Urinary bladder (tissue), 4 donors: ENCODE data around the gene MX1. TPM values are rescaled to one million over a fixed set of nuclear protein-coding genes. Genes with fewer than 3 reads are reported as not detected.
"Not testable (repeated sequence)": the region's sequence is repeated elsewhere in the genome, so short reads cannot be mapped to it uniquely, and the experiment has no call there.

ENCODE experiments used
- DNase-seq: peaks from one replicate; pipeline ENCODE4 v3.0.0-alpha.2; 2015; ENCODE audit errors: extremely low spot score
- H3K27ac ChIP-seq: one replicate; pipeline ENCODE4 v1.5.1; 2013; ENCODE audit warnings: low read depth, mild to moderate bottlenecking, moderate library complexity
- H3K36me3 ChIP-seq: one replicate; pipeline ENCODE4 v1.6.1; 2013; ENCODE audit warnings: mild to moderate bottlenecking, moderate library complexity; ENCODE audit not compliant: insufficient read depth
- H3K4me1 ChIP-seq: one replicate; pipeline ENCODE4 v1.6.1; 2013; ENCODE audit warnings: mild to moderate bottlenecking, moderate library complexity; ENCODE audit not compliant: insufficient read depth
- H3K4me3 ChIP-seq: one replicate; pipeline ENCODE4 v1.5.1; 2013; ENCODE audit warnings: low read depth, low read length
- WGBS: extraction: QIAGEN DNeasy Blood & Tissue Kit; methylation state at CpG from one replicate; pipeline ENCODE4 v1.1.7; 2013; 5-methylcytosine and 5-hydroxymethylcytosine counted together
- polyA plus RNA-seq: library from polyadenylated mRNA; stranded (reverse); fragments of 200-250 nt; gene quantifications from one replicate; pipeline ENCODE4 v1.2.3, GENCODE V29; 2013
- total RNA-seq: library from RNA; depleted of rRNA; stranded (reverse); fragments of >200 nt; gene quantifications from one replicate; pipeline ENCODE4 v1.2.3, GENCODE V29; 2014
- donor health status: healthy with polysubstance abuse.
- donor health status: healthy.

The MX1 gene
- total and polyA plus RNA-seq, 2 donors = 20.4 to 51.2 TPM

DNA sequence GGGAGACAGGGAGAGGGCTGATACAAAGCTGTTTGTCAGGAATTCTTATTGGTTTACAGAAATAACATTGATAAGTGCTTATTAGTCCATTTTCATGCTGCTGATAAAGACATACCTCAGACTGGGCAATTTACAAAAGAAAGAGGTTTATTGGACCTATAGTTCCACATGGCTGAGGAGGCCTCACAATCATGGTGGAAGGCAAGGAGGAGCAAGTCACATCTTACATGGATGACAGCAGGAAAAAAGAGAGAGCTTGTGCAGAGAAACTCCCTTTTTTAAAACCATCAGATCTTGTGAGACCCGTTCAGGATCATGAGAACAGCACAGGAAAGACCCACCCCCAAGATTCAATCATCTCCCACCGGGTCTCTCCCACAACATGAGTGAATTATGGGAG, 8.5 kb upstream of the MX1 start:
- not testable (repeated sequence) for H3K36me3 ChIP-seq, H3K27ac ChIP-seq, H3K4me3 ChIP-seq, H3K4me1 ChIP-seq, DNase-seq
- 80% methylated on average over 2 of the region's 2 CpGs for WGBS

DNA sequence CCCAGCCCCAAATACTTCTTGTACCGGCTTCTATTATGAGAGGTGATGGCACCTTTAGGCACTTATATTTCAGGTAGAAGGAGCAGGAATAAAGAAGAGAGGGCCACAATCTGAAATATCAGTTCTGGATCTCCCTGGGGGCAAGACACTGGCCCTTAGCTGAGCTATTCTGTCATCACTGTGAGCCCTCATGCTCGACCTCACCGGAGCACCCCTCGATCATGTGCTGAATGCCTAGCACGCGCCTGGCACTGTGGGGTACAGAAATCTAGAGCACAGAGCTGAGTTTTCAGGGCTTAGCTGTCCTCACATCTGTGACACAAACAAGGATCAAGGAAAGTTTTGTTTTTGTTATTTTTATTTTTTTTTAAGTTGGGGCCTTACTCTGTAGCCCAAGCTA, 7.6 kb upstream of the MX1 start:
- WGBS = 94% methylated on average over 6 of the region's 6 CpGs
- Histone ChIP-seq H3K36me3 (no peaks in the 10 kb centered on the region), H3K4me3 (no peak overlapping the region), H3K4me1 (no peaks in the 10 kb centered on the region), H3K27ac (no peak overlapping the region)
- no peak for DNase-seq

DNA sequence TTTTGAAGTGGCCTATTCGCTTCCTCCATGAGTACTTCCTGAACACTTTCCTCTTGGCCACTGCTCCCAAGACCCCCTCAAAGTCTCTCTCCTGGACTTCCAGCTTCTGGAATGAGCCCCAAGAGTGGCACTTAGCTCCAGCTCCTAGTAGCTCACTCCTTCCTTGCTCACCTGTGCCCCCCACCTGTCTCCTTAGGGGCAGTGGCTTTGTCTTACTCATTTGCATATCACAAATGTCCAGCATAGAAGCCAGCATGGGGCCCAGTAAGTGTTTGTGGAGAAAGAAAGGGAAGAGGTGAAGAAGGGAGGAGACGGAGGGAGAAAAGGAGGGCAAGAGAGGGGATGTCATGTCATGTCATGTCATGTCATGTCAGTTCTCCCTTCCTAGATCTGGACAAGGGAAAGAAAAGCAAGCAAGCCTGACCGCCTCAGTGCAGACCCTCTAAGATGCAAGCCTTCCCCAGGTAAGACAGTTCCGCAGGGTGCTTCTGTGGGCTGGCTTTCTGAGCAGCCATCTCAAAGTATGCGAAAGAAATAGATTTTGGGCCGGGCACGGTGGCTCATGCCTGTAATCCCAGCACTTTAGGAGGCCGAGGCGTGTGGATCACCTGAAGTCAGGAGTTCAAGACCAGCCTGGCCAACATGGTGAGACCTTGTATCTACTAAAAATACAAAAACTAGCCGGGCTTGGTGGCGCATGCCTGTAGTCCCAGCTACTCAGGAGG, 6.9 kb upstream of the MX1 start:
- H3K27ac ChIP-seq = no peak overlapping the region
- no peaks in the 10 kb centered on the region for H3K4me1 ChIP-seq
- DNase-seq = no peak
- no peaks in the 10 kb centered on the region for H3K36me3 ChIP-seq
- WGBS = 91% methylated on average over 11 of the region's 11 CpGs
- no peak overlapping the region for H3K4me3 ChIP-seq

DNA sequence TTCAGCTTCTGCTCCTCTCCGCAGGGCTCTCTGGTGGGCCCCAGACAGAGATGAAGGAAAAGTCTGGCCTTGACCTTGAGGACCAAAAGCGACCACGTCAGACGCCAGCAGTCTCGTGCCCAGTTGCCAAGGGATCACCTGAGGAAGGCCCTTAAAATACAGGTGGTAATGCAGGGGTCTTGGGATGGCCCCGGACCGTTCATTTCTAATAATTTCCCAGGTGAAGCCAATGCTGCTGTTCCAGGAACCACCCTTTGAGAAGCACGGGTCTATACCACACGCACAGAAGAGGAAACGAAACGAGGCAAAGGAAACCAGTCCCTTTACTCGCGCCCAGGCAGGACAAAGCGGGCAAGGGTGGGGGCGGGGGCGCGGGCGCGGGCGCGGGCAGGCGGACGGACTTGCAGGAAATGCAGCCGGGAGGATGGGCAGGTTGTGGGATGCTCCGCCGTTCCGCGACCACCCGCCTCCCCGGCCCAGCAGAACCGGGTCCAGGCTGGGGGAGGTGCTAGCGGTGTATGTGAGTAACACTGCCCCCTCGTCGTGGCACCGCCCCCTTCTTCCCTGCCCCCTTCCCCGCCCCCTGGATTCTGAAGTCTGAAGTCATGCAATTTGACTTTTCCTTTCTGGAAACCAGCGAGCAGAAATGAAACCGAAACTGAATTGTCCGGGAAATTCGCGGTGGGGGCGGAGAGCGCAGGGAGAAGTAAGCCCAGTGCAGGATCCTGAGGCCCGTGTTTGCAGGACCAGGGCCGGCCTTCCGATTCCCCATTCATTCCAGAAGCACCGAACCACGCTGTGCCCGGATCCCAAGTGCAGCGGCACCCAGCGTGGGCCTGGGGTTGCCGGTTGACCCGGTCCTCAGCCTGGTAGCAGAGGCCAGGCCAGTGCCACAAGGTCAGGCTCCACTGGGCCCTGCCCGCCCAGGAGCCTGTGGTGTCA, 5.8 kb upstream of the MX1 start:
- H3K4me1 ChIP-seq = no peaks in the 10 kb centered on the region
- WGBS = 6% methylated on average over 54 of the region's 54 CpGs

DNA sequence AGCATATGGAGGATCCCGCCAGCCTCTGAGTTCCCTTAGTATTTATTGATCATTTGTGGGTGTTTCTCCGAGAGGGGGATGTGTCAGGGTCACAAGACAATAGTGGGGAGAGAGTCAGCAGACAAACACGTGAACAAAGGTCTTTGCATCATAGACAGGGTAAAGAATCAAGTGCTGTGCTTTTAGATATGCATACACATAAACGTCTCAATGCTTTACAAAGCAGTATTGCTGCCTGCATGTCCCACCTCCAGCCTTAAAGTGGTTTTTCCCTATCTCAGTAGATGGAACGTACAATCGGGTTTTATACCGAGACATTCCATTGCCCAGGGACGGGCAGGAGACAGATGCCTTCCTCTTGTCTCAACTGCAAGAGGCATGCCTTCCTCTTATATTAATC, 5.0 kb upstream of the MX1 start:
- DNase-seq, H3K4me3 ChIP-seq, H3K4me1 ChIP-seq, H3K36me3 ChIP-seq, H3K27ac ChIP-seq: not testable (repeated sequence)
- 32% methylated on average over 6 of the region's 8 CpGs for WGBS

More for the DNA sequence above, 5.8 kb upstream of the MX1 start:
- Histone ChIP-seq H3K4me3 (peak overlapping the region; percentile 60), H3K27ac (peak overlapping the region; percentile 90), H3K36me3 (no peaks in the 10 kb centered on the region)
- DNase-seq = peak; percentile 88

DNA sequence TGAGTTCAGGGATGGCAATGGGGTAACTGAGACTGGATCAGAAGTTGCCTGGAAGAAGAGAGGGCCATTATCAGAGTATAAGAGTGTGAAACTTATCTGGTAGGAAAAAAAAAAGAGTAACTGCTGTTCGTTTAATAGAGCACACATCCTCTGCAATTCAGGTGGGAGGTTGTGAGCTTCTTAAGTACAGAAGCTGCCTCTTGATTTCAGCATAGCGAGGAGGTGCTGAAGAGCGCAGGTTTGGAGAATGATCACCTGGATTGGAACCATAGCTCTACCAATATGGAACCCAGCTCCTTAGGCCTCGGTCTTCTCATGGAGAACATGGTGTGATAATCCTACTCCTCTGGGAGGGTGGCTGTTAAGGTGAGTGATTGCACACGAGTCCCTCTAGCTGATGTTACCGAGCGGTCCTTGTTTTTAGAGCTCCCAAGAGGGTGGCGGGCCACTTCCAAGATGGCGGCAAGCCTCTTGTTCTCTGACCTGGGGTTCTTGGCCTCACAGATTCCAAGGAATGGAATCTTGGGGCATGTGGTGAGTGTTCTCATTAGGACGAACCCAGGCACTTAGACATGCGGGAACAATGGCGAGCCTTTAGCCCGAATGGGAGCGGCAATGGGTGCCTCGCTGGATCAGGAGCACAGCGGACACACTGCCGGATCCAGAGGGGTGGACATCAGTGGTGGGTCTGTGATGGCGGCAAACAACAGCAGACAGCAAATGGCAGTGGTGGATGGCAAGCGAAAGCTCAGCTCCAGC, 3.3 kb upstream of the MX1 start:
- H3K4me3 ChIP-seq = no peak overlapping the region
- no peaks in the 10 kb centered on the region for H3K4me1 ChIP-seq
- WGBS = 94% methylated on average over 19 of the region's 19 CpGs
- DNase-seq = no peak
- H3K36me3 ChIP-seq = no peaks in the 10 kb centered on the region
- H3K27ac ChIP-seq = no peak overlapping the region

DNA sequence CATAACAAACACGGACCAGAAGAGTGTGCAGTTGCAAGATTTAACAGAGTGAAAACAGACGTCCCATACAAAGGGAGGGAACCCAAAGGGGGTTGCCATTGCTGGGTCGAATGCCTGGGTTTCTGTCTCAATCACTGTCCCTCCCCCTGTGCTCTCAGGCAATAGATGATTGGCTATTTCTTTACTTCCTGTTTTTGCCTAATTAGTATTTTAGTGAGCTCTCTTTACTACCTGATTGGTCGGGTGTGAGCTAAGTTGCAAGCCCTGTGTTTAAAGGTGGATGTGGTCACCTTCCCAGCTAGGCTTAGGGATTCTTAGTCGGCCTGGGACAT, 2.8 kb upstream of the MX1 start:
- H3K4me3 ChIP-seq, H3K36me3 ChIP-seq, DNase-seq, H3K4me1 ChIP-seq, H3K27ac ChIP-seq: not testable (repeated sequence)
- WGBS = 79% methylated on average over 5 of the region's 5 CpGs

DNA sequence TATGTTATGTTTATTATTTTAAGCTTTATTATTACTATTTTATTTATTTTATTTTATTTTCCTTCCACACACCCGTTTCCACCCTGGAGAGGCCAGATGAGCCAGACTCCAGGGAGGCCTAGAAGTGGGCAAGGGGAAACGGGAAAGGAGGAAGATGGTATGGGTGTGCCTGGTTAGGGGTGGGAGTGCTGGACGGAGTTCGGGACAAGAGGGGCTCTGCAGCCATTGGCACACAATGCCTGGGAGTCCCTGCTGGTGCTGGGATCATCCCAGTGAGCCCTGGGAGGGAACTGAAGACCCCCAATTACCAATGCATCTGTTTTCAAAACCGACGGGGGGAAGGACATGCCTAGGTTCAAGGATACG, 468 bp upstream of the MX1 start:
- no peak overlapping the region for H3K27ac ChIP-seq
- H3K36me3 ChIP-seq = peaks cover 2% of the 10 kb centered on the region
- peak overlapping the region; percentile 72 for H3K4me3 ChIP-seq
- DNase-seq = no peak
- 68% methylated on average over 7 of the region's 7 CpGs for WGBS
- no peaks in the 10 kb centered on the region for H3K4me1 ChIP-seq

DNA sequence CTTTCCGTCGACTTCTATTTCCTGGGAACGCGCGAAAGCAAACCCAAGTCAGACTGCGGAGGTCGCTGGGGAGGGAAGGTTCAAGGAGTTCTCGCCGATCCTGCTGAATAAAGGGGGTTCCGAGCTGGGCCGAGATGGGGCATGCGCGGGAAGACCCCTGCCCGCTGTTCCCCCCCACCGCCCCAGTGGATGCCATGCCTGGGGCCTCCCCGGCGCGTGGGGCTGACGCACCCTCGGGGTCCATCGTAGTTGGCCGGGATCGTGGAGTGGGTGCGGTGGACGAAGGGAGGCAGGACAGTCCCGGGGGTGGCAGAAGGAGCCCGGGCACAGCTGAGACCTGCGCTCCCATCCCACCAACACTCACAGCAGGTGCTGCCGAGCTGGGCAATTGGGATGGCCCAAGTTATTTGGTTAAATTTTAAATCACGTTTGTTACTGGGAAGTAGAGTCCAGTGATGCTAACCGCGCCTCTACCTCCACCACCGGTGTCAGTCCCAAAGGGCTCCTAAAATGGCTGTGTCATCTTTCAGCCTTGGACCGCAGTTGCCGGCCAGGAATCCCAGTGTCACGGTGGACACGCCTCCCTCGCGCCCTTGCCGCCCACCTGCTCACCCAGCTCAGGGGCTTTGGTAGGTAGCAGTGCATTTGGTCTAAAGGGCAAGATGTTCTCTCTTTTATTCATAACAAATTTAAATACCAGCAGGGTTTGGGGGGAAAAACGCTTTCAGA, 801 bp downstream of the MX1 start:
- no peak for DNase-seq
- no peak overlapping the region for H3K27ac ChIP-seq
- H3K4me3 ChIP-seq = peak overlapping the region; percentile 72
- no peaks in the 10 kb centered on the region for H3K4me1 ChIP-seq
- peaks cover 2% of the 10 kb centered on the region for H3K36me3 ChIP-seq
- 16% methylated on average over 41 of the region's 41 CpGs for WGBS

DNA sequence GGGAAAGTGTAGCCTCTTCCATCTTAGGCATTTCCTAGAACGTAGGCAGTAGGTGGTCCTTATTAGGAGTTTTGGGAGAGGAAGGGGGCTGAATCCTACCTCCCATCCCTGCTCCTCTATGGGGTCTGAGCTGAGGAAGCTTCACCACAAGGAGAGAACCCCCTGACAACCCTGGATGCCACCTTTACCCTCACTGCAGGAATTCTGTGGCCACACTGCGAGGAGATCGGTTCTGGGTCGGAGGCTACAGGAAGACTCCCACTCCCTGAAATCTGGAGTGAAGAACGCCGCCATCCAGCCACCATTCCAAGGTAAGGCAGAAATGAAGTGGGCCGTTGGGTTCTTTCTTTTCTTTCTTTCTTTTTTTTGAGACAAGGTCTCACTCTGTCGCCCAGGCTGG, 1.5 kb downstream of the MX1 start:
- H3K4me1 ChIP-seq = no peaks in the 10 kb centered on the region
- DNase-seq = no peak
- peaks cover 2% of the 10 kb centered on the region for H3K36me3 ChIP-seq
- no peak overlapping the region for H3K4me3 ChIP-seq
- 94% methylated on average over 8 of the region's 8 CpGs for WGBS
- H3K27ac ChIP-seq = no peak overlapping the region

DNA sequence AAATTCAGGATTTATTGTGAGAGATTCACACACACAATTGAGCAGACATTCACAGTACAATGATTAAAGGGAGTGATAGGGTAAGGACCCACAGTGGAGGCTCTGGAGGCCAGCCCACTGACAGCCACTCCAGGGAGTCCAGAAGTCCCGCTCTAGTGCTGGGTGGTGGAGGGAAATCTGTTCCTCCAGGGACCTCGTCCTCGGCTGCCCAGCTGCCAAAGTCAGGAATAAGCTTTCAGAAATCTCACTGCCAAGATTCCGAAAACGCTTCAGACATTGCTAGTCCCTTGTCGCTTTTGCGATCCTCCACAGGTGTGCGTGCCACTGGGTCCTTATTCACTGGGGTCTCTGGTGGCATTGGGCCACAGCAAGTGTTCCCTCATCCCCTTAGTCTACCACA, 2.3 kb downstream of the MX1 start:
- Histone ChIP-seq H3K27ac (no peak overlapping the region), H3K36me3 (peaks cover 4% of the 10 kb centered on the region), H3K4me1 (no peaks in the 10 kb centered on the region), H3K4me3 (no peak overlapping the region)
- WGBS = 92% methylated on average over 8 of the region's 8 CpGs
- no peak for DNase-seq

DNA sequence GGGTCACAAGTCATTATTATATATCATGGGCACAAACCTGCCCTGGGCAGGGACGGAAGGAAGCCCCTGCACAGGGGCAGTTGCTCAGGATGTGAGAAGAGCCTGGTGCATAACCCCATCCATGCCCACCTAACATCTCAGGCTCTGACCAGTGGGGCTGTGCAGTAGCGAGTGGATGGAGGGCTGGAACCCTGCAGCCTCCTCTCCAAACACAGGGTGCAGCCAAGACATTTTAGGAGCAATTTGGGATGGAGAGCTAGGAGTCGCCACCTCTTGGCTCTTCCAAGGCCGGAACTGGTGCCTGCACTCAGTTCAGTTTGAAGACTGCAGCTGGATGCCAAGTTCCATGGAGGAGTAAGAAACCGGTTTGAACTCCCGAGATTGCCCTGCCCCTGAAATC, 2.8 kb downstream of the MX1 start:
- DNase-seq = no peak

DNA sequence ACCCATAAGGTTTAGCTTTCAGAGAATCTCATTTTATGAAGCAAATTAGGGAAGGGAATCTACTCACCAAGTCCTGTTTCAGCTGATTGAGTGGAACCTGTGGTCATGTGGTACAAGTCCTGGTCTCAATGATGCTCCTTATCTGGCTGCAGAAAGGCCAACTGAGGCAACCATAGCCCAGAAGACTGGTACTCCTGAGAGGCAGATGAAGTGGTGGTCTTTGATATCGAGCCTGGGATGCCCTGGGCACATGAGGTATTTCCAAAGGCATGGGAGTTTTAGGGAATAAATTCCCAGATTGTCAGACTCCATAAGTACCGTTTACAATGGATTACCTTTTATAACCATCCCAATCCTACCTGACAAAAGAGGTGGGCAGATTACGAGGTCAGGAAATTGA, 3.3 kb downstream of the MX1 start:
- Histone ChIP-seq H3K4me1 (no peaks in the 10 kb centered on the region), H3K4me3 (no peak overlapping the region), H3K27ac (no peak overlapping the region), H3K36me3 (peaks cover 4% of the 10 kb centered on the region)
- 90% methylated on average over 3 of the region's 3 CpGs for WGBS
- no peak for DNase-seq

More for the DNA sequence above, 2.8 kb downstream of the MX1 start:
- 88% methylated on average over 6 of the region's 6 CpGs for WGBS
- Histone ChIP-seq H3K27ac (no peak overlapping the region), H3K36me3 (peaks cover 4% of the 10 kb centered on the region), H3K4me3 (no peak overlapping the region), H3K4me1 (no peaks in the 10 kb centered on the region)
